Liver (tissue), 9 donors: ENCODE results near the gene NDUFA8. TPM values are rescaled to one million over a fixed set of nuclear protein-coding genes. Genes with fewer than 3 reads are reported as not detected.

Experiments
- DNase-seq: peaks from one replicate; pipeline ENCODE4 v3.0.0-alpha.2; 2017; ENCODE audit warnings: low spot score
- H3K27ac ChIP-seq, 2 donors: one replicate each; pipeline ENCODE4 v1.7.0; 2013; ENCODE audit warnings: inconsistent platforms in 2 of 2, low read length in 2 of 2, control low read depth in 1 of 2, low read depth in 1 of 2, mild to moderate bottlenecking in 1 of 2
- H3K27me3 ChIP-seq, 4 donors: one replicate each; pipeline versions ENCODE4 v1.6.1 to v1.7.0; 2013; ENCODE audit warnings: low read length in 3 of 4, inconsistent platforms in 1 of 4, mild to moderate bottlenecking in 1 of 4, moderate library complexity in 1 of 4; ENCODE audit not compliant: control insufficient read depth in 4 of 4, insufficient read depth in 4 of 4
- H3K36me3 ChIP-seq, 4 donors: one replicate each; pipeline versions ENCODE4 v1.6.1 to v1.7.0; 2013; ENCODE audit warnings: low read length in 3 of 4, mild to moderate bottlenecking in 3 of 4, low read depth in 1 of 4, moderate library complexity in 1 of 4; ENCODE audit not compliant: control insufficient read depth in 4 of 4, insufficient read depth in 3 of 4
- H3K4me1 ChIP-seq, 4 donors: one replicate each; pipeline versions ENCODE4 v1.6.1 to v1.7.0; 2013; ENCODE audit warnings: low read length in 3 of 4, mild to moderate bottlenecking in 3 of 4, moderate library complexity in 1 of 4; ENCODE audit not compliant: control insufficient read depth in 4 of 4, insufficient read depth in 4 of 4
- H3K4me3 ChIP-seq, 3 donors: one replicate each; pipeline versions ENCODE4 v1.6.1 to v1.7.0; 2013; ENCODE audit warnings: low read length in 3 of 3, control low read depth in 1 of 3, low read depth in 1 of 3, mild to moderate bottlenecking in 1 of 3
- H3K9ac ChIP-seq, 2 donors: one replicate each; pipeline ENCODE4 v1.7.0; 2013; ENCODE audit warnings: low read length in 2 of 2, mild to moderate bottlenecking in 2 of 2, moderate library complexity in 2 of 2, control low read depth in 1 of 2, low read depth in 1 of 2
- H3K9me3 ChIP-seq, 4 donors: one replicate each; pipeline versions ENCODE4 v1.6.1 to v1.7.0; 2013; ENCODE audit warnings: low read length in 3 of 4; ENCODE audit not compliant: control insufficient read depth in 4 of 4
- ATF3 ChIP-seq: IDR thresholded peaks from 2 replicates; pipeline ENCODE4 v1.6.1; 2016; ENCODE audit warnings: antibody characterized with exemption
- CTCF ChIP-seq: fragments of 150-350 bp; IDR thresholded peaks from 2 replicates; pipeline ENCODE4 v1.5.1; 2017; ENCODE audit warnings: improper control_type of control experiment, low read depth, low read length; ENCODE audit not compliant: missing input control
- FOXA1 ChIP-seq: IDR thresholded peaks from 2 replicates; pipeline ENCODE4 v1.6.1; 2016; ENCODE audit warnings: antibody characterized with exemption
- FOXA2 ChIP-seq: IDR thresholded peaks from 2 replicates; pipeline ENCODE4 v1.6.1; 2016; ENCODE audit warnings: antibody characterized with exemption
- GABPA ChIP-seq, 2 donors: IDR thresholded peaks in 1 of 2; conservative IDR thresholded peaks in 1 of 2; 2 replicates each; pipeline ENCODE4 v1.6.1; 2016; ENCODE audit warnings: antibody characterized with exemption in 2 of 2, mild to moderate bottlenecking in 1 of 2, moderate library complexity in 1 of 2
- HNF4A ChIP-seq, 2 donors: conservative IDR thresholded peaks; 2 replicates each; pipeline ENCODE4 v1.6.1; 2016; ENCODE audit warnings: antibody characterized with exemption in 2 of 2, mild to moderate bottlenecking in 2 of 2
- JUND ChIP-seq, 2 donors: IDR thresholded peaks; 2 replicates each; pipeline ENCODE4 v1.6.1; 2016; ENCODE audit warnings: antibody characterized with exemption in 2 of 2
- NR2F2 ChIP-seq: IDR thresholded peaks from 2 replicates; pipeline ENCODE4 v1.6.1; 2016; ENCODE audit warnings: antibody characterized with exemption
- RAD21 ChIP-seq, 2 donors: IDR thresholded peaks; 2 replicates each; pipeline ENCODE4 v1.6.1; 2016; ENCODE audit warnings: antibody characterized with exemption in 2 of 2, mild to moderate bottlenecking in 2 of 2
- REST ChIP-seq: IDR thresholded peaks from 2 replicates; pipeline ENCODE4 v1.6.1; 2016; ENCODE audit warnings: antibody characterized with exemption, mild to moderate bottlenecking
- ZBTB33 ChIP-seq: IDR thresholded peaks from 2 replicates; pipeline ENCODE4 v1.6.1; 2016; ENCODE audit warnings: antibody characterized with exemption
- WGBS: extraction: QIAGEN DNeasy Blood & Tissue Kit; methylation state at CpG from one replicate; pipeline ENCODE4 v1.1.7; 2013; 5-methylcytosine and 5-hydroxymethylcytosine counted together
- polyA plus RNA-seq, 2 donors: library from polyadenylated mRNA; stranded (reverse) in 1 of 2; unstranded in 1 of 2; fragments of 200-250 nt in 1 of 2; fragments of >200 nt in 1 of 2; fragmentation: Nextera tagmentation in 1 of 2; extraction: Ambion mirVana in 1 of 2; gene quantifications; one replicate each; pipeline versions ENCODE4 v1.2.1 to v1.2.3, GENCODE V29; 2013 to 2015
- total RNA-seq, 2 donors: library from RNA; depleted of rRNA; stranded (reverse); fragments of >200 nt; gene quantifications; one replicate each; pipeline ENCODE4 v1.2.3, GENCODE V29; 2014
- donor health status: healthy.
- donor health status: healthy.
- donor health status: healthy.
- donor health status: healthy.
- donor health status: healthy.

NDUFA8 gene
- total and polyA plus RNA-seq, 4 donors, result 24.9 to 51.9 (median 38.8) TPM

- no peaks in the 10 kb centered on the region for H3K4me1 ChIP-seq
- no peak for DNase-seq
- WGBS, result 40% methylated on average over 5 of the region's 5 CpGs
- no peaks in the 10 kb centered on the region for H3K9me3 ChIP-seq
- TF ChIP-seq HNF4A (conservative IDR thresholded peaks at IDR 0.05), result no peak
- TF ChIP-seq NR2F2, result no peak
- H3K4me3 ChIP-seq, result no peak overlapping the region
- no peak overlapping the region for H3K27ac ChIP-seq
- no peaks in the 10 kb centered on the region for H3K36me3 ChIP-seq
- H3K9ac ChIP-seq, result no peak overlapping the region
- no peaks in the 10 kb centered on the region for H3K27me3 ChIP-seq
Measured at GRCh38 chr9:122113574-122113973, 46.0 kb downstream of the NDUFA8 start.

- Histone ChIP-seq H3K36me3 (no peaks in the 10 kb centered on the region), H3K27ac (no peak overlapping the region), H3K27me3 (no peaks in the 10 kb centered on the region), H3K9me3 (no peaks in the 10 kb centered on the region), H3K4me3 (no peak overlapping the region), H3K9ac (no peak overlapping the region), H3K4me1 (no peaks in the 10 kb centered on the region)
- TF ChIP-seq ATF3 (no peak), FOXA2 (no peak)
- DNase-seq, result no peak
- WGBS, result 84% methylated on average over 6 of the region's 6 CpGs
Measured at GRCh38 chr9:122112238-122112637, 47.3 kb downstream of the NDUFA8 start.

GRCh38 chr9:122111413-122112085 is 48.0 kb downstream of the NDUFA8 start:
- Histone ChIP-seq H3K27ac (no peak overlapping the region), H3K36me3 (no peaks in the 10 kb centered on the region), H3K4me1 (no peaks in the 10 kb centered on the region), H3K27me3 (no peaks in the 10 kb centered on the region), H3K9me3 (no peaks in the 10 kb centered on the region), H3K9ac (no peak overlapping the region), H3K4me3 (no peak overlapping the region)
- no peak for DNase-seq
- TF ChIP-seq ZBTB33, result no peak
- TF ChIP-seq RAD21 (IDR thresholded peaks at IDR 0.05), result no peak
- no peak for TF ChIP-seq FOXA2
- TF ChIP-seq FOXA1, result no peak
- WGBS, result 91% methylated on average over 9 of the region's 9 CpGs

- no peak overlapping the region for H3K4me3 ChIP-seq
- WGBS, result 89% methylated on average over 7 of the region's 7 CpGs
- TF ChIP-seq ZBTB33 (no peak), FOXA1 (no peak), GABPA (IDR thresholded peaks at IDR 0.05 in 1 of 2, conservative IDR thresholded peaks at IDR 0.05 in 1 of 2) (no peak), CTCF (no peak), JUND (IDR thresholded peaks at IDR 0.05) (no peak), NR2F2 (no peak), FOXA2 (no peak), REST (no peak)
Measured at GRCh38 chr9:122110100-122110833, 49.3 kb downstream of the NDUFA8 start.

More at GRCh38 chr9:122110100-122110833, 49.3 kb downstream of the NDUFA8 start:
- no peak overlapping the region for H3K27ac ChIP-seq
- no peaks in the 10 kb centered on the region for H3K36me3 ChIP-seq
- no peak overlapping the region for H3K9ac ChIP-seq
- H3K4me1 ChIP-seq, result no peaks in the 10 kb centered on the region
- no peaks in the 10 kb centered on the region for H3K27me3 ChIP-seq
- H3K9me3 ChIP-seq, result no peaks in the 10 kb centered on the region
- no peak for DNase-seq
